Stimulated activated CD8-positive, alpha-beta memory T cell treated with anti-CD3 and anti-CD28 coated beads, Interleukin-15, amount 100 ng/mL, for 24 hours (primary cell): Measurements from ENCODE around the gene ALDH1B1.

ENCODE experiments used
- DNase-seq: peaks from one replicate; pipeline ENCODE4 v3.0.0-alpha.2; 2020; ENCODE audit warnings: low read depth

The ALDH1B1 gene

DNA sequence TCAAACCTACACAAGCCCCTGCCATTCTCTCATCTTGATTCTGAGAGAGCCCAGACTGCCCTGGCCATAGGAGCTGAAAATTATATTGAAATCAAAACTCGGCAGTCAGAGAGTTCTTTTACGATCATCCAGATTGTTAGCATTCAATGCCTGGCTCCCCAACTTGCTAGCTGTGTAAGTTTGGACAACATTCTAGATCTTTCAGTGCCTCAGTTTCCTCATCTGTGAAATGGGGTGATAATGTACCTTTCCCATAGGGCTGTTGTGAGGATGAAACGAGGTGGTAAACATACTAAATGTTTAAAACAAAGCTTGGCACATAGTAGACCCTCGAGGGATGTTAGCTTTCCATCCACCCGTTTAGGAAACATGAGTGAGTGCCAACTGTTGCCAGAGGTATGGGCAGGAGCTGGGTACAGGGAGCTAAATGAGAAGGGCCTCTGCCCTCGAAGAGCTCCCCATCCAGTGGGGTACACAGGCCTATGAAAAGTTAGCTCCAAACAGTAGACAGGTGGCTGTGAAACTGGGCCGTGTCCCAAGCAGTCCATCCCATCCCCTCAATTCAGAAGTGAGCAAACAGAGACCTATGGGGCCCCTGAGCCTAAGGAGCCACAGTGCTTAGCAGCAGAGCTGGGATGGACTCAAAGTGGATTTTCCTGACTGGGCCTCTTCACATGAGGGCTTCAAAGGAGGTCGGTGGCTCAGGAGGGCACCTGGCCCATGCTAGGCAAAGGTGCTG lies 49.0 kb downstream of the ALDH1B1 start:
- DNase-seq, result no peak

DNA sequence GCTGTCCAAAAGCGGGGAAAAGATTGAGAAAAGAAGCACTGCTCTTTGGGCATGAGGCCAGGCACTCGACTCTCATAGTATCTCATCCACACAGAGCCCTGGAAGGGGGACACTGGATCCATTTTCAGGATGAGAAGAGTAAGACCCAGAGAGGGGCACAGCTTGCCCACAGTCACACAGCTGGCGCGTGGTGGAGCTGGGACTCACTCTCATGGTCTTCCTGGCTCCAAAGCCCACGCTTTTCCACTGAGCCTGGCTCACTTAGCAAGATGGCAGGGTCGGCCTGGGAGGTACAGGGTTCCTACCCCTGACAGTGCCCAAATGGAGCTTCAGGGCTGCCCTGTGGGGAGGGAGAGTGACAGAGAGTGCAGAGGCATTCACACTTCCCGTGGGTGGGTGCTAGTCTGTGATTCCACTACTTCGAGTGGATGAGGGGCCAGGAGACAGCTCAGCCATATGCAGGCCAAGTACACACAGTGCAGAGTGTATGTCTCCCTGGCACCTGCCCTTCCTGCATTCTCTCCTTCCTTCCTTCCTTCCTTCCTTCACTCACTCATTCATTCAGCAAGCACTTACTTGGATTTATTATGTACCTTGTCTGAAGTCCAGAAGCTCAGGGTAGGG lies 50.1 kb downstream of the ALDH1B1 start:
- no peak for DNase-seq

DNA sequence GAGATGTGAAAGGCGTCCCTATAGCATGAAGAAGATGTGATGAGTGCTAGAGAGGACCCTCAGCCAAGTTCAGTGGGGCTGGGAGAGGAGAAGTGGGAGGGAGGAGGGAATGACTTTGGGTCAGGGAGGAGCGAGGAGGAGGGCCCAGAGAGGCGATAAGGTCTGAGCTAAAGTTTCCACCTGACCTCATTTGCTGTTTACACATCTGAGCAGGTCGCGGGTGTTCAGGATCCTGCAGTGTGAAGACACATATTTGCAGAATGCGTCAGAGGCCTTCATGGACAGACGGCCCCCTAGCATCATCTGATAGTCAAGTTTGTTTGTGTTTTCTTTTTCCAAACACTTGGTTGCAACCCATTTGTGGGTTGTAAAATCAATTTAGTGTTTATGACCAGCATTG lies 50.7 kb downstream of the ALDH1B1 start:
- DNase-seq, result no peak

- no peak for DNase-seq
Observed at GRCh38 chr9:38443597-38443996, 51.1 kb downstream of the ALDH1B1 start.

- no peak for DNase-seq
Observed at GRCh38 chr9:38445154-38446043, 52.9 kb downstream of the ALDH1B1 start.

GRCh38 chr9:38447703-38448102 lies 55.2 kb downstream of the ALDH1B1 start:
- DNase-seq, result no peak
